ENCODE measurements around the gene NYAP1.
A peak's percentile ranks its signal among the peaks of the same experiment; 100 is the strongest.
"Not testable (repeated sequence)": the region's sequence is repeated elsewhere in the genome, so short reads cannot be mapped to it uniquely, and the experiment has no call there.

The NYAP1 gene

GRCh38 chr7:100516135-100516812 is 32.5 kb downstream of the NYAP1 start:
- peak; percentile 68 for DNase-seq

- no peak for DNase-seq
Observed at GRCh38 chr7:100517305-100517704, 33.6 kb downstream of the NYAP1 start.

GRCh38 chr7:100519580-100519979 is 35.9 kb downstream of the NYAP1 start:
- DNase-seq = no peak

DNA sequence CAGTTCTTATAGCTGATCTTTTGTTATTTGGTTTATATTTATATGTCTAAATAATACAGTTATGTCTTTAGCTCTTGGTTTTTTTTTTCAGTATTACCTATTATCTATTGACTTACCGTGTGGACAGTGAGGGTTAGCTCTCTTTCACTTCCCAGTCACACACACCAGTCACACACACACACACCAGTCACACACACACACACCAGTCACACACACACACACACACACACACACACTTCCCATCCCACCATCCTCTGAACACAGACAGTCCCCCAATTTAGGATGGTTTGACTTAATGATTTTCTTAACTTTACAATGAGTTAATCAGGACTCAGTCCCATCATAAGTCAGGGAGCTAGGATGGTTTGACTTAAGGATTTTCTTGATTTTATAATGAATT is 36.4 kb downstream of the NYAP1 start:
- no peak for DNase-seq

DNA sequence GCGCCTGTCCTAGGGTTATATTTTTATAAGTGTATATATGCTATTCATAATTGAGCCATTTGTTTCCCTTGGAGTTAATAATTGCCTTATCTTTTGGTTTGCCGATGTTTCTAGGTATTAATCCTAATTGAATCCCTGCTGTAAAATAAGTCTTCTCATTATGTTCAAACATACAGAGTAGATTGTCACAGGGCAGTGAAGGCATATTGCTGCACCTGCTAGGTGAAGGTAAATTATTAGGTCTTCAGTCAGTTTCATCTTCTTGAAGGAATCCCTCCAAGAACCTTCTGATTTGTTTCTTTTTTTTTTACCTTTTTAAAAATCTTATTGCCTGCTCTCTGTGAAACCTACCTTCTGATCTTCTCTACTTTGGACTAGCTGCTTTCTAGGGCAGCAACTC is 37.3 kb downstream of the NYAP1 start:
- DNase-seq = no peak

- DNase-seq = not testable (repeated sequence)
Observed at GRCh38 chr7:100521909-100522593, 38.3 kb downstream of the NYAP1 start.

- DNase-seq = not testable (repeated sequence)
Observed at GRCh38 chr7:100523192-100523591, 39.5 kb downstream of the NYAP1 start.

DNA sequence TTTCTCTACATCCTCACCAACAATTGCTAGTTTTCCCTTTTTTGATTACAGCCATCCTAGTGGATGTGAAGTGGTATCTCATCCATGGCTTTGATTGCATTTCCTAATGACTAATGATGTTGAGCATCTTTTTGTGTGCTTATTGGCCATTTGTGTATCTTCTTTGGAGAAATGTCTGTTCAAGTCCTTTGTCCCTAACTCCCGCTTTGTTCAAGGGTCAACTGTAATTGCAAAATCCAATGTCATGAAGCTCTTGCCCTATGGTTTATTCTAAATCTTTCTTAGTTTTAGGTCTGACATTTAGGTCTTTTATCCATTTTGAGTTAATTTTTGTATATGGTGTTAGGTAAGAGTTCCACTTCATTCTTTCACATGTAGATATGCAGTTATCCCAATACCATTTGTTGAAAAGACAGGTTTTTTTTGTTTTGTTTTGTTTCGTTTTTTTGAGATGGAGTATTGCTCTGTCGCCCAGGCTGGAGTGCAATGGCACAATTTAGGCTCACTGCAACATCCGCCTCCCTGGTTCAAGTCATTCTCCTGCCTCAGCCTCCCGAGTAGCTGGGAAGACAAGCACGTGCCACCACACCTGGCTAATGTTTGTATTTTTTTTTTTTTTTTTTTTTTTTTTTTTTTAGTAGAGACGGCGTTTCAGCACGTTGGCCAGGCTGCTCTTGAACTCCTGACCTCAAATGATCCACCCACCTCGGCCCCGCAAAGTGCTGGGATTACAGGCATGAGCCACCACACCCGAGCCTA is 44.6 kb downstream of the NYAP1 start:
- not testable (repeated sequence) for DNase-seq

- no peak for DNase-seq
Observed at GRCh38 chr7:100532165-100533022, 48.7 kb downstream of the NYAP1 start.

DNA sequence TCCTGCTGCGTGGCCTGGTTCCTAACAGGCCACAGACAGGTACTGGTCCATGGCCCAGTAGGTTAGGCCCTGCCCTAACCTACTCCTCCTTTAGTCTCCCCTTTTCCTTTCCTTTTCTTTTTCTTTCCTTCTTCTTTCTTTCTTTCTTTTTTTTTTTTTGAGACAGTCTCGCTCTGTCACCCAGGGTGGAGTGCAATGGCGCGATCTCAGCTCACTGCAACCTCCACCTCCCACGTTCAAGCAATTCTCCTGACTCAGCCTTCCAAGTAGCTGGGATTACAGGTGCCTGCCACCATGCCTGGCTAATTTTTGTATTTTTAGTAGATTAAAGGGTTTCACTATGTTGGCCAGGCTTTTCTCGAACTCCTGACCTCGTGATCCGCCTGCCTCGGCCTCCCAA is 52.3 kb downstream of the NYAP1 start:
- not testable (repeated sequence) for DNase-seq

GRCh38 chr7:100536695-100537094 is 53.0 kb downstream of the NYAP1 start:
- DNase-seq = not testable (repeated sequence)

DNA sequence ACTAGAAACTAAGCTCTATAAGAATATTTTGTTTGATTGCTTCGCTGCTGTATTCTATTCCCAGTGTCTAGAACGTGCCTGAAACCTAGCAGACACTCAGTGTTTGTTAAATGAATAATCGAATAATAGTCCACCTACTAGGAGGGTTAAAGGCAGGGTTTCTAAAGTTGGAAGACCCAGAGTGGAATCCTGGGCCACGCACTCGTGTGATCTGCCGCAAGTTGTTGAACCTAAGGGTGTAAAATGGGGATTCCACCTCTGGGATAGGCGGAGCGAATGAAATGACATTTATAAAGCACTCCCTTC is 54.6 kb downstream of the NYAP1 start:
- DNase-seq = no peak

GRCh38 chr7:100538654-100539435 is 55.1 kb downstream of the NYAP1 start, which contains the start of gene AGFG2:
Gene AGFG2 (plus strand): TSS chr7:100539203. CDS start chr7:100539347, 144 bp downstream.
- DNase-seq = peak; percentile 100

DNA sequence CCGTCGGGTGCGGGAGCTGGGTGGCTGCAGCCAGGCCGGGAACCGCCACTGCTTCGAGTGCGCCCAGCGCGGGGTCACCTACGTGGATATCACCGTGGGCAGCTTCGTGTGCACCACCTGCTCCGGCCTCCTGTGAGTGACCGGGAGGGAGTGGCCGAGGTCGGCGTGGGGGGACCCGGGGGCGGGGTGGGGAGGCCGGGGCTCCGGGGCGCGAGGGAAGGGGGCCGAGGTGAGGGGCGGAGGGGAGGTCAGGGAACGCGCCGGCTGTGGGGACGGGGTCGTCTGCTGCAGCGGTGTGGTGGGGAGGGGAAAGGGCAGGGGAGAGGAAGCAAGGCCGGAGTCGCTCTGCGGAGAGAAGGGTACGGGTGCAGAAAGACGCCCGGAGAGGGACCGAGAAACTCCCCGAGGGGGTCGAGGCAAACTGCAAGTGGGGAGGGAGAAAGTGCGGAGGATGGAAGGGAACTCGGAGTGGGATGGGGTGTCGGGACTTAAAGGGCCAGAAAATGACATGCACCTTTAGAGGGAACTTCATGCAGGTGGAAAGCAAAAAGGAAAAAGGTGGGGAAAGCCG is 55.8 kb downstream of the NYAP1 start:
- DNase-seq = no peak

- DNase-seq = no peak
Observed at GRCh38 chr7:100540073-100540723, 56.5 kb downstream of the NYAP1 start.

DNA sequence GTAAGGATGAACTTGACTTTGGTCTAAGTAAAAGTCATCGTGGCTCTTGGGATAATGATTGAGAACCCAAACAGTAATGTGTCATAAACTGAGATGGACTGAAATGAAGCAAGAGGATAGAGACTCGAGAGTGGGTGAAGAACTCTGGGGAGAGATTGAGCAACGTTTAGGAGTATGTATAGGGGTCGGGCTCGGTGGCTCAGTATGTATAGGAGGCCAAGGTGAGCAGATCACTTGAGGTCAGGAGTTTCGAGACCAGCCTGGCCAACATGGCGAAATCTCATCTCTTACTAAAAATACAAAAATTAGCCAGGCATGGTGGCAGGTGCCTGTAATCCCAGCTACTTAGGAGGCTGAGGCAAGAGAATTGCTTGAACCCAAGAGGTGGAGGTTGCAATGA is 57.6 kb downstream of the NYAP1 start:
- DNase-seq = not testable (repeated sequence)

GRCh38 chr7:100543586-100543985 is 59.9 kb downstream of the NYAP1 start:
- DNase-seq = no peak

- no peak for DNase-seq
Observed at GRCh38 chr7:100544386-100544785, 60.7 kb downstream of the NYAP1 start.

All from right forelimb (tissue), 1 donor.